PC-3 (cell line): Measurements from ENCODE around the gene ARMH4.

ENCODE experiments used
- EZH2 ChIP-seq: fragments of 300-600 bp; sonication (generic); IDR thresholded peaks from one replicate; pipeline ENCODE4 v1.6.1; 2017; ENCODE audit warnings: antibody characterized with exemption, mild to moderate bottlenecking, low read length; ENCODE audit not compliant: unreplicated experiment
- EZH2phosphoT487 ChIP-seq: fragments of 300-600 bp; sonication (generic); IDR thresholded peaks from 2 replicates; pipeline ENCODE4 v1.6.1; 2018; ENCODE audit warnings: mild to moderate bottlenecking, antibody characterized with exemption, low read length, borderline replicate concordance
- TF ChIP-seq, protein P1 (sequence below): fragments of 300-600 bp; sonication (generic); conservative IDR thresholded peaks from 2 replicates; pipeline ENCODE4 v1.5.1; 2017; ENCODE audit warnings: antibody characterized with exemption, low read depth, mild to moderate bottlenecking, low read length

DNA sequence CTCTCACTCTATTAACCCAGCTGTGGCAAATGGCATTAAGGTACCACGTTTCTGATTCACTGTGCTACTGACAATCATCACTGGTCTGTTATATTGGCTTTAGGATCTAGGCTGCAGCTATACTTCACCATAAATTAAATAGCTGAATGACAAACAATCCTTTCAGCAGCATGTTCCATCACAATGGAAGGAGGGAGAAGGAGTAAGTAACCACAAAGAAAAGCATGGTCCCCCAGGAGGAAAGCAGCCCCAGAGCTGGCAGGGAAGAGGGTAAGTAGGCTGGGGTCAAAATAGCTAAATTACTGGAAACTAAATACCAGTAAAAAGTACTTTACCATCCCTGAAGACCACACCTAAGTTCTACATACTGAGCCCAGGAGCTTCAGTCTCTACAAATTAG, 2.8 kb downstream of the ARMH4 start:
- TF ChIP-seq, protein P1, sequence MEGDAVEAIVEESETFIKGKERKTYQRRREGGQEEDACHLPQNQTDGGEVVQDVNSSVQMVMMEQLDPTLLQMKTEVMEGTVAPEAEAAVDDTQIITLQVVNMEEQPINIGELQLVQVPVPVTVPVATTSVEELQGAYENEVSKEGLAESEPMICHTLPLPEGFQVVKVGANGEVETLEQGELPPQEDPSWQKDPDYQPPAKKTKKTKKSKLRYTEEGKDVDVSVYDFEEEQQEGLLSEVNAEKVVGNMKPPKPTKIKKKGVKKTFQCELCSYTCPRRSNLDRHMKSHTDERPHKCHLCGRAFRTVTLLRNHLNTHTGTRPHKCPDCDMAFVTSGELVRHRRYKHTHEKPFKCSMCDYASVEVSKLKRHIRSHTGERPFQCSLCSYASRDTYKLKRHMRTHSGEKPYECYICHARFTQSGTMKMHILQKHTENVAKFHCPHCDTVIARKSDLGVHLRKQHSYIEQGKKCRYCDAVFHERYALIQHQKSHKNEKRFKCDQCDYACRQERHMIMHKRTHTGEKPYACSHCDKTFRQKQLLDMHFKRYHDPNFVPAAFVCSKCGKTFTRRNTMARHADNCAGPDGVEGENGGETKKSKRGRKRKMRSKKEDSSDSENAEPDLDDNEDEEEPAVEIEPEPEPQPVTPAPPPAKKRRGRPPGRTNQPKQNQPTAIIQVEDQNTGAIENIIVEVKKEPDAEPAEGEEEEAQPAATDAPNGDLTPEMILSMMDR: no peak
- TF ChIP-seq EZH2phosphoT487 (no peak), EZH2 (no peak)
